DOHH2 (cell line): ENCODE measurements around the gene ALPL.

Experiments
- H3F3A ChIP-seq: fragments of 200-600 bp; sonication (generic), shearing (Covaris generic); 2 replicates; pipeline ENCODE4 v1.6.0; 2016; ENCODE audit warnings: antibody characterized with exemption, mild to moderate bottlenecking; ENCODE audit not compliant: control insufficient read depth, insufficient read depth
- H3K27ac ChIP-seq: fragments of 200-600 bp; sonication (generic); 2 replicates; pipeline ENCODE4 v1.5.1; 2014; ENCODE audit warnings: low read depth, mild to moderate bottlenecking, low read length, moderate library complexity
- H3K27me3 ChIP-seq: fragments of 200-600 bp; sonication (generic); 2 replicates; pipeline ENCODE4 v1.6.1; 2014; ENCODE audit warnings: mild to moderate bottlenecking, low read length, mixed read lengths; ENCODE audit not compliant: control insufficient read depth
- H3K36me3 ChIP-seq: fragments of 200-600 bp; sonication (generic); 2 replicates; pipeline ENCODE4 v1.6.1; 2014; ENCODE audit warnings: mild to moderate bottlenecking, low read length, moderate library complexity, mixed read lengths; ENCODE audit not compliant: control insufficient read depth
- H3K4me1 ChIP-seq: fragments of 200-600 bp; sonication (generic); 2 replicates; pipeline ENCODE4 v1.6.1; 2014; ENCODE audit warnings: mild to moderate bottlenecking, low read length, mixed read lengths; ENCODE audit not compliant: control insufficient read depth
- H3K4me2 ChIP-seq: fragments of 200-600 bp; sonication (generic); 2 replicates; pipeline ENCODE4 v1.6.0; 2014; ENCODE audit warnings: mild to moderate bottlenecking, low read length, moderate library complexity
- H3K4me3 ChIP-seq: fragments of 200-600 bp; sonication (generic); 2 replicates; pipeline ENCODE4 v1.5.1; 2014; ENCODE audit warnings: mild to moderate bottlenecking, low read length, mixed read lengths
- H3K79me2 ChIP-seq: fragments of 200-600 bp; sonication (generic); 2 replicates; pipeline ENCODE4 v1.6.1; 2014; ENCODE audit warnings: mild to moderate bottlenecking, low read length, mixed read lengths; ENCODE audit not compliant: control insufficient read depth
- H3K9me2 ChIP-seq: fragments of 200-600 bp; sonication (generic); replicated peaks from 2 replicates; pipeline ENCODE4 v1.6.1; 2014; ENCODE audit warnings: mild to moderate bottlenecking, low read length, mixed read lengths; ENCODE audit not compliant: control insufficient read depth
- H3K9me3 ChIP-seq: fragments of 200-600 bp; sonication (generic); 2 replicates; pipeline ENCODE4 v1.6.1; 2014; ENCODE audit warnings: antibody characterized with exemption, low read length, mixed read lengths; ENCODE audit not compliant: control insufficient read depth, insufficient read depth
- H4K20me1 ChIP-seq: fragments of 200-600 bp; sonication (generic); 2 replicates; pipeline ENCODE4 v1.6.0; 2014; ENCODE audit warnings: low read depth, mild to moderate bottlenecking, antibody characterized with exemption, low read length, moderate library complexity; ENCODE audit not compliant: control insufficient read depth, insufficient read depth
- EZH2phosphoT487 ChIP-seq: fragments of 200-600 bp; sonication (generic); IDR thresholded peaks from 2 replicates; pipeline ENCODE4 v1.6.1; 2017; ENCODE audit warnings: borderline replicate concordance, mild to moderate bottlenecking, antibody characterized with exemption, low read length, moderate library complexity, mixed read lengths
- TF ChIP-seq, protein P1 (sequence below): fragments of 200-600 bp; sonication (generic); IDR thresholded peaks from one replicate; pipeline ENCODE4 v1.5.1; 2014; ENCODE audit warnings: antibody characterized with exemption, mild to moderate bottlenecking, low read depth, low read length; ENCODE audit not compliant: poor library complexity, severe bottlenecking

ALPL gene

DNA sequence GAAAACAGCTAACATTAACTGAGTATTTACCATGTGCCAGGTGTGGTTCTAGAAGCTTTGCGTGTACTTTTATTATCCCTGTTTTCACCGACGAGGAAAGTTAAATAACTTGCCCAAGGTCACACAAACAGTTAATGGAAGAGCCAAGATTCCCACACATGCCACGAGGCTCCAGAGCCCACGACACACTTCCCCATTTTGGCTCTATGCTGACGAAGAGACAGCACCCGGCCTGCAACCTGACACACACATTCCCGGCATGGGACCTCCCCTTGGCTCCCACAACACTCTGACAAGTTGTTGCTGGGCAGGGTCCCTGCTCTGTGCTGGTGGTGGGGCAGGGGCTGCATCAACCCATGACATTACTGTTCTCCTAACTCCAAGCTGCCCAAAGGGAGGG, 107.1 kb downstream of the ALPL start:
- H3K4me2 ChIP-seq, result no peak overlapping the region
- H4K20me1 ChIP-seq, result no peaks in the 10 kb centered on the region
- no peak overlapping the region for H3K4me3 ChIP-seq
- H3K4me1 ChIP-seq, result no peaks in the 10 kb centered on the region
- peaks cover 8% of the 10 kb centered on the region; the same call in 1 of the 2 replicates for H3K27me3 ChIP-seq
- no peaks in the 10 kb centered on the region for H3K79me2 ChIP-seq
- no peaks in the 10 kb centered on the region for H3K9me2 ChIP-seq
- no peaks in the 10 kb centered on the region for H3K9me3 ChIP-seq
- TF ChIP-seq, protein P1, sequence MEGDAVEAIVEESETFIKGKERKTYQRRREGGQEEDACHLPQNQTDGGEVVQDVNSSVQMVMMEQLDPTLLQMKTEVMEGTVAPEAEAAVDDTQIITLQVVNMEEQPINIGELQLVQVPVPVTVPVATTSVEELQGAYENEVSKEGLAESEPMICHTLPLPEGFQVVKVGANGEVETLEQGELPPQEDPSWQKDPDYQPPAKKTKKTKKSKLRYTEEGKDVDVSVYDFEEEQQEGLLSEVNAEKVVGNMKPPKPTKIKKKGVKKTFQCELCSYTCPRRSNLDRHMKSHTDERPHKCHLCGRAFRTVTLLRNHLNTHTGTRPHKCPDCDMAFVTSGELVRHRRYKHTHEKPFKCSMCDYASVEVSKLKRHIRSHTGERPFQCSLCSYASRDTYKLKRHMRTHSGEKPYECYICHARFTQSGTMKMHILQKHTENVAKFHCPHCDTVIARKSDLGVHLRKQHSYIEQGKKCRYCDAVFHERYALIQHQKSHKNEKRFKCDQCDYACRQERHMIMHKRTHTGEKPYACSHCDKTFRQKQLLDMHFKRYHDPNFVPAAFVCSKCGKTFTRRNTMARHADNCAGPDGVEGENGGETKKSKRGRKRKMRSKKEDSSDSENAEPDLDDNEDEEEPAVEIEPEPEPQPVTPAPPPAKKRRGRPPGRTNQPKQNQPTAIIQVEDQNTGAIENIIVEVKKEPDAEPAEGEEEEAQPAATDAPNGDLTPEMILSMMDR, result no peak
- no peak for TF ChIP-seq EZH2phosphoT487
- H3F3A ChIP-seq, result no peaks in the 10 kb centered on the region
- no peaks in the 10 kb centered on the region for H3K36me3 ChIP-seq
- H3K27ac ChIP-seq, result no peak overlapping the region

DNA sequence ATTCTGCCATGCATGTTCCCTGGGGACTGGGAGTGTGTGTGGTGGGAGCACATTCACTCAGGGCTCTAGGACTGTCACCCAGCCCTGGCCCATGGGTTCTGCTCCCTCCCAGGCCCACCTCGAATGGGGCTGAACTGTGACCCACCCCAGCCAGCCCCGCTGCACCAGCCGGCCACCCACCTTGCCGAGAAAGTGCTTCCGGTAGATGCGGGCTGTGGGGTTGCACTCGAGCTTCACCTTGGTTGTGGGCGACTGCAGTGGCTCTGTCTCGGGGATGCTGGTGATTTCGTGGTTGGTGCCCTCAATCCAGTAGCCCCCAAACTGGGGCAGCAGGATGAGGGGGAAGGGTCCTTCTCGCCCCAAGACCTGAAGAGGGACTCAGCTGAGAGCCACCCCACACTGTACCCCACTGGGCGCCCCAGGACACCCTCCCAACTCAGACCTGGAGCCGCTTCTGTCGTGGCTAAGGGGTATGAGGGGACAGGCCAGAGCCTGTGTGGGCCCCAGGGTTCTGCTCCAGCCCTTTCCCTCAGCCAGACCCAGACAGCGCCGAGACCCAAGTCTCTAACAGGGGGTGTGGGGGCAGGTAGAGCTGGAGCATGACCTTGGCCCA, 108.0 kb downstream of the ALPL start:
- H3K4me2 ChIP-seq, result no peak overlapping the region
- H3K36me3 ChIP-seq, result no peaks in the 10 kb centered on the region
- H4K20me1 ChIP-seq, result no peaks in the 10 kb centered on the region
- H3K9me2 ChIP-seq, result no peaks in the 10 kb centered on the region
- no peaks in the 10 kb centered on the region for H3K9me3 ChIP-seq
- H3F3A ChIP-seq, result no peaks in the 10 kb centered on the region
- no peak overlapping the region for H3K27ac ChIP-seq
- H3K79me2 ChIP-seq, result no peaks in the 10 kb centered on the region
- peaks cover 14% of the 10 kb centered on the region for H3K27me3 ChIP-seq
- no peaks in the 10 kb centered on the region for H3K4me1 ChIP-seq
- no peak for TF ChIP-seq EZH2phosphoT487
- TF ChIP-seq, protein P1, result no peak
- H3K4me3 ChIP-seq, result no peak overlapping the region

DNA sequence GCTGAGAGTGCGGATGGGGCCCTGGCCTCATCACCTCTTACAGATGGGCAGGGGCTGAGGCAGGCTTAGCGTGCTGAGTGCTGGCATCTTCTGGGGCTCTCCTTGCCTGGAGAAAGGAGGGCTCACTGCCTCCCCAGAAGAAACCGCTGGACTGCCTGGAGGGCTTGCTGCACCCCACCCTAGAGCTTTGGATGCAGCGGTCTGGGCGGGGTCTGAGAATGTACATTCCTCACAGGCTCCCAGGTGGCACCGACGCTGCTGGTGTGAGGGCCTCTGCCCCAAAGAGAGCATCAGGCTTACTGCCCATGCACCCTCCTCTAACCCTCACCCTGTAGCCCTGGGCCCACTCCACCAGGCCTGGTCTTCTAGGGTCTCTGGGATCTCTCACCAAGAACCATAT, 108.8 kb downstream of the ALPL start:
- Histone ChIP-seq H3K36me3 (no peaks in the 10 kb centered on the region), H3K9me3 (no peaks in the 10 kb centered on the region), H3K4me2 (no peak overlapping the region), H3K9me2 (no peaks in the 10 kb centered on the region), H3K27me3 (peaks cover 18% of the 10 kb centered on the region), H4K20me1 (no peaks in the 10 kb centered on the region), H3K79me2 (no peaks in the 10 kb centered on the region), H3K27ac (no peak overlapping the region), H3F3A (no peaks in the 10 kb centered on the region), H3K4me3 (no peak overlapping the region), H3K4me1 (peaks cover under 1% of the 10 kb centered on the region; the same call in 1 of the 2 replicates)
- TF ChIP-seq, protein P1, result no peak
- TF ChIP-seq EZH2phosphoT487, result no peak
